GM21528 (cell line): ENCODE results near the gene KRT86.

Experiments
- ATAC-seq: cut with Tn5 transposase; IDR thresholded peaks from one replicate; pipeline ENCODE4 v1.9.1; 2021; ENCODE audit warnings: mild to moderate bottlenecking, moderate library complexity; ENCODE audit not compliant: unreplicated experiment, low FRiP score

Gene KRT86

DNA sequence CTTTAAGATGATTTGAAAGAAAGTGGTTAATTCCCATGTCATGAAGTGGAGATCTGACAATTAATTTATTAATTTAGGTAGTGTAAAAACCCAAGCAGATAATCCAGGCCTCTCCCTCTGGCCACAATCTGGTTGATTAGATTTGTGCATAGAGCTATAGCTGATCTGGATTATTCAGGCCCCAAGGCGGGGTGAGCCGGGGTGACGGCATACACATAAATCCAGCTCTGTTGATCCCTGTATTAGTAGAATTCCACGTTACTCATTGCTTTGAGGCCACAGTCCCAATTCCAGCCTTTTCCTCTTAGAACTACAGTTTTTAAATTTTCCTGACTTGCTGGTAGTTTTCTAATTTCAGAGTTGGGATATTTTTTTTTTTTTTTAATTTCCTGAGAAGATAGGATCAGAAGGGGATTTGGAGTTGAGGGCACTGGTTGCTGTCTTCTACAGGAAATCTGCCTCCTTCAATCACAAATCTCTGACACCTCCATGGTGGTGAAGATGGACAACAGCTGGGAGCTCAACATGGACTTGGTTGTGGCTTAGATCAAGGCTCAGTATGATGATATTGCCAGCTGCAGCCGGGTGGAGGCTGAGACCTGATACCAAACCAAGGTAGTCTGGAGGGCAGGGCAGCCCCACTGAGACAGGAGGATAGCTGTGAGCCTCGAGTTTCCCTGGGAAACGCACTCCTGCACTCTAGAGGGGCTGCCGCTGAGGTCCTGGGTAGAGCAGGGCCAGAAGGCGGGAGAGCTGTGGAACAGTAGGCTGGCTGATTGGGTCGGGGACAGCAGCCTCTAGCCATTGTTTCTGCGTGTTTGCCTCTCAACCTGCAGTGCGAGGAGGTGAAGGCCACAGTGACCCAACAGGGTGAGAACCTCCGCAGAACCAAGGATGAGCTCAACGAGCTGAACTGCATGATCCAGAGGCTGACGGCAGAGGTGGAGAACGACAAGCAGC, 73.4 kb downstream of the KRT86 start:
- ATAC-seq: no peak

DNA sequence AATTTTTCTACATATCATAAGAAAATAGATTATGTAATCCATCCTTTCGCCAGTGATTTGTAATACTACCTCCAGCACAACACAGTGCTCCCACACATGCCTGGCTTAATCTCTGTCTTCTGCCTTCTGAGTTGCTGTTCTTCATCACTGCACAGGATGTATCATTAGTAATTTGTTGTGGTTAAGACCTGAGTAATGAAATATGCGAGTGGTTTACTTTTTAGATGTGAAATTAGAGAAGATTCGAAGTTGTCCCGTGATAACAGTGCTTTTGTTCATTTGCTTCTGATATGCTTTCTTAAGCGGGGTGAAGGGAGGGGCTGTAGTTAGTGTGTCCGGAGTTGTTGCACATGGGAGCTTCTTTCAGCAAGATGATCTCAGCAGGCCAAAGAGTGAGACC, 74.8 kb downstream of the KRT86 start:
- no peak for ATAC-seq

DNA sequence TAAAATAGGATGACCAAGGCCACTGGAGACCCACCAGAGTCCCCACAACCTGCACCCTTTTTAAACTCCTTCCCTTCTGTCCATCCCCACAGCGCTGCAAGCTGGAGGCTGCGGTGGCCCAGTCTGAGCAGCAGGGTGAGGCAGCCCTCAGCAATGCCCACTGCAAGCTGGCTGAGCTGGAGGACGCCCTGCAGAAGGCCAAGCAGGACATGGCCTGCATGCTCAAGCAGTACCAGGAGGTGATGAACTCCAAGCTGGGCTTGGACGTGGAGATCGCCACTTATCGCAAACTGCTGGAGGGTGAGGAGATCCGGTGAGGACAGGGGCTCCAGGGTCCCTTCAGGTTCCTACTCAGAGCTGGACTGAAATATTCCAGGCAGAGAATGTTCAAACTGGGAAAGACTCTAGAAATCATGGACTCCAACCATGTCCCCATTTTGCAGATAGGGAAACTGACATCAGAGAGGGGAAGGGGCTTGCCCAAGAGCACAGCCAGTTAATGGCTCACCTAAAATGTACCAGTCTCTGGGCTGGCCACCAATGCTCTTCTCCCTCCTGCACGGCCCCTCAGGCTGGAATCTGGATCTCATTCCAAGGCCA, 75.7 kb downstream of the KRT86 start:
- no peak for ATAC-seq

DNA sequence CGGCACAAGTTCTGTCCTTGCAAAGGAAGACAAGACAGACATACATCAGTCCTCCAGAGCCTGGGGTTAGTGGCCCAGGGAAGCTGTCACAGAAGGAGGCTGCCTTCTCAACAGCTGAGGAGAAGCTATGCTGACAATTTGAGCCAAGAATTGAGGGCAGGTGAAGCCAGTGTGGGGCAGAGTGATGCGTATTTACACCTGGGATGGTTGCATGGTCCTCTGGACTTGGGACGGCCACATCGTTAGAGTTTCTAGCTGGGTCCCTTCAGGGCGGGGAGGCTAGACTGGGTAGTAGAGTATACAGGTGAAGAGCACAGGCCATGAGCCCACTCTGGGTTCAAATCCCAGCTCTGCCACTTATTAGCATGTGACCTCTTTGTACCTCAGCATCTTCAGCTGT, 76.3 kb downstream of the KRT86 start:
- ATAC-seq: no peak

DNA sequence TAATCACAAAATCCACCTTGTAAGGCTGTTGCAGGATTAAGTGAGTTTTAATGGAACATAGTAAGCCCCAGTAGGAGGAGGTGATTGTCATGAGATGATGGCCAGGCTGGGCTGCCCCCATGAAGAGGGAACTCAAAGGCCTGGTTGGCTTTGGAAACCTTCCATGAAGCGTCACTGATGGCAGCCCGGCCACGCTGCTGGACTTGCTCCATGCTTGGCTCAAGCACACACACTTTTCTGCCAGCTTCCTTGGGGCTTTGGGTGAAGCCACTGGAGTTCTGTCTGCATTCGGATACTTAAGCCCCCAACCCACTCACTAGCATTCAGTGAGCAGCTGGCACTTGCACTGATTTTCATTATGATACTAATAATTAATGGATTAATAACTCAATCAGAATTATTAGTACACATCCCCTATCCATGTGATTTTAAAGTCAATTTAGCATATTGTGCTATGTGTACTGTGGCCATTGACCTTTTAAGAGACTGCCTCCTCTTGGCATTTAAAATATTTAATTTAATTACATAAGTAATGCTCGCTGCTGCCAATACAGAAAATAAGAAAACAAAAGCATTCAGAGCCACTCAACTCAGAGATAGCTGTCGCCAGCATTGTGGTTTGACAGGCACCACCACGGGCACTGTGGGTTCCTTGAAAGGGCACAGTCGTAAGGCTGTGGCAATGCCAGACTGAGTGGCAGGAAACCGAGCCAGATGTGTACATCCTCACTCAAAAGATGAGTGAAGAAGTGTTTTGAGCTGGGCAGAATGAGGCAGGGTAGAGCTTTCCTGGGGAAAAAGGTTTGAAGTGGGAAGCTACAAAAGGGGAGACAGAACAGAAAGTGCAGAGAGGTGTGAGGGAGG, 77.0 kb downstream of the KRT86 start:
- no peak for ATAC-seq

DNA sequence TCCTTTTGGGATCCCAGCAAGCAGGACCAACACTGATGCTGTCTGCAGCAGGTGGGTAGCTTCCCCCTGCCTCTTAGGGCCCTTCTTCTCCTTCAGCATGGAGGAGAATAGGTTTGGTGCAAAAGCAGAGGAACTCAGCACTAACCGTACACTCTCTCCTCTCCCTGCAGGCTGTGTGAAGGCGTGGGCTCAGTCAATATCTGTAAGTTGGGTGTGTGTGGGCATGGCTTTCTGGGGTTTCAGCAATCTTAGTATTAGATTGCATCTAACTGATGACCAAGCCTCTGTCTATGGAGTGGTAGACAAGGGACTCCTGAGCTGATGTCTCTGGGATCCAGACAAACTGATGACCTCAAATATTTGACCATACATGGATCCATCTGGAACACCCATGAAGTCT, 78.5 kb downstream of the KRT86 start:
- ATAC-seq: no peak

DNA sequence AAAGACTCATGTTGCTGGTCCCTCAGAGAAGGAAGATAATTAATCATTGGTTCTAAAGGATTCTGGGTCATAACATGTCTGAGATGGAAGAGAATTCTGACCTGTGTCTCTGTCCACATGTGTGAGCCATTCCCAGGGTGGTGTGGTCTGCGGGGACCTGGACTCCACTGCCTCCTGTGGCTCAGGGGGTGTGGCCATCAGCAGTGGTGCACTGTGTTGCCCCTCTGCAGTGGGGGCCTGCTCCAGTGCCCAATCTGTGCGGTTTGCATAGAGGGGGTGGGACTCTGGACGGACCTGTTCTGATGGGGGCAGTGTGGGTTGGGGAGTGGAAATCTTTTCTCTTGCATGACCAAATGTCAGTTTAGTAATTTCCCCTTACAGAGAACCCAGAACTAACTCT, 79.3 kb downstream of the KRT86 start:
- ATAC-seq: no peak

DNA sequence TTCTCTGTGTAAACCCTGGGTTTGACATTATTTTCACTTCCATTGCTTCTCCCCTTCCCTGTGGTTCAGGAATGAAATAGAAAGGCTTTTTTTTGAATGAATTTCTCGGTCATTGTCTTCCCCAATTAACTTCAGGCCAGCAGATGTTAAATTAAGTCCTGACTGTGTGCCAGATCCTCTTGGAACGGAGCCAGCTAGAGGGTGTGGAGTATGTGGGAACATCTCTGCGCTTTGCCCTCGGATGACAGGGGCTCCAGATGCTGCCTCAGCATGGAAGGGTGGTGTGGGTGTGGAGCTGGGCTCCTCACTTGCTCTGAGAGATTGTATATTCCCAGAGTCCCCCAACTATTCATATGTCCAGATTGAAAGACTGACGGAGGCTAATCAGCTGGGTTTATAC, 79.8 kb downstream of the KRT86 start:
- no peak for ATAC-seq

DNA sequence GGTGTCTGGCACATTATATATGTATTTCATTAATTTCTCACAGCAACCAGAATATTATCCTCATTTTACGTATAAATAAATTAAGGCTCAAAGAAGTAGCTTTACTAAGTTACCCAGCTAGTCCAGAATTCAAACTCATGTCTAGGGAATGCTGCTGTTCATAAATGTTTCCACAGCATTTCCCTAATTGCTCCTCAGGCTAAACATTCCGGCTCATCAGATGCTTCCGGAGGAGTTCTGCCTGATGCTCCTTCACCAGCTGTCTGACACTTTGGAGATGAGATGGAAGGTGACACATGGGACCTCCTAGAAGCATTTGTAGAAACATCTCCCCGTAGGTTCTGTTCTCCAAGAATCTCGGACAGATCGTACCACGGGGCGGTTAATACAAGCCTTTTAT, 80.7 kb downstream of the KRT86 start:
- no peak for ATAC-seq

DNA sequence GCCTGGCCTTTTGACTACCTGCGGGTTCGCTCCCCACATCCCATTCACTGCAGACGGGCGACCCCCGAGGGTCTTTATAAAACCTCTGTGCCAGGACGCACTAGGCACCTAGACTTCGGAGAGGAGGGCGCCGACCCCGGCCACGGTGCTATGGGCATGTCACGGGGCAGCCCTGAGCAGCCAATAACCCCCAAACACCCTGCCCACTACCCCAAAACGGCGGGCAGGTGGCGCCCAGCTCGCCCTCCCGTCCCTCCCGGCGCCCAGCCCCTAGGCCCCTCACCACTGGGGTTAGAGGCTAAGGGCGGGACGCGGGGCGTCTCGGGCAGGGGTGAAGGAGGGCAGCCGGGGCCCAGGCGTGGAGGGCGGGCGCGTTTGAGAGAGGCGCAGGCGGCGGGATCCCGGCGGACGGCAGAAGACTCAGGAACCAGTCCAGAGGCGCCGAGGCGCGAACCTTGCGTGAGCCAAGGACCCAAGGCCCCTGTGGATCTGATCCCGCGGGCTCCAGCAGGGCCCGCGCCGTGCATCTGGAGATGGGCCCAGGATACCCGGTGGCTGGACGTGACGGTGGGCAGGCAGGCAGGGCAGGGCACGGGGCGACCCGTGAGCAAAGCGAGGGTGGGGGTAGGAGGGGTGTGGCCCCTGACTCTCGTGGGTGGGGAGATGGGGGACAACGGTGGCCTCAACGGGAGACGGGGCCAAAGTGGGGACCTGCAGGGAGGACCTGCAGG, 81.8 kb downstream of the KRT86 start:
- no peak for ATAC-seq

DNA sequence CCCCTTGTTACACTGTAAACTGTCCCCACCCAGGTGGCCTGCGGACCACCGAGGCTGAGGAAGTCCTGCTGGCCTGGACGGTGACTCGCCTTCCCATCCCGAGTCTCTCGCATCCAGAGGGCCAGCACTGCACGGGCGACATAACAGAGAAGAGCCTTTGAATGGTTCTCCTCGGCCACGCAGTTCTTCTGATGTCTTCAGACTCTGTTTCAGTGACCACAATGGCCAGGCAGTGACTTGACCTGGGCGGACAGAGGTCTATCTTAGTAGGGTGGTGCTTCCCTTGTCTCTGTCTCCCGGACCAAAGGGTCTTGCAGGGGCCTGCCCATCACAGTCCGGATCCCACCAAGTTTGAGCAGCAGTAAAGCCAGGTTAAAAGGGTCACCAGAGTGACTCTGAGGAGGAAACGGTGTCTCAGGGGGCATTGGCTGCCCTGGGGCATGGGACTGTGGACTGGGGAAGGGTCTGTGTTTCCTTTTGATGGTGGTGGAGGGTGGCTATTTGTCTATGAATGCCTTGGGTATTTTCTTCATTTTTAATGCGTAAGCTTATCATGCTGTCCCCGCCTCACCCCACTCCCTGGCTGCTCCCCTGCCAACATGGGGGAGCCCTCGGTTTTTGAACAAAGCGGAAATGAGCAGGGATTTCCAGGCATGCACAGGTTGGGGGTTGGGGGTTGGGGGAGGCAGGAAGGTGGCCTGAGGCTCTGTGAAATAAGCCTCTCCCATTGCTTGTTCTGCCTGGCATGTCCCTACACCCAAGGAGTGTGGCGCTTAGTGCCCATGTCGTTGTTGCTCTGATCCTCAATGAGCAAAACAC, 82.5 kb downstream of the KRT86 start:
- ATAC-seq: no peak
